SW 1271 (cell line): ENCODE data around the gene HNRNPL.
"Not testable (repeated sequence)": the region's sequence is repeated elsewhere in the genome, so short reads cannot be mapped to it uniquely, and the experiment has no call there.

Experiments
- DNase-seq, 2 experiments: peaks; one replicate each; lab custom pipeline; 2025; lab: John Stamatoyannopoulos, UW

Gene HNRNPL

DNA sequence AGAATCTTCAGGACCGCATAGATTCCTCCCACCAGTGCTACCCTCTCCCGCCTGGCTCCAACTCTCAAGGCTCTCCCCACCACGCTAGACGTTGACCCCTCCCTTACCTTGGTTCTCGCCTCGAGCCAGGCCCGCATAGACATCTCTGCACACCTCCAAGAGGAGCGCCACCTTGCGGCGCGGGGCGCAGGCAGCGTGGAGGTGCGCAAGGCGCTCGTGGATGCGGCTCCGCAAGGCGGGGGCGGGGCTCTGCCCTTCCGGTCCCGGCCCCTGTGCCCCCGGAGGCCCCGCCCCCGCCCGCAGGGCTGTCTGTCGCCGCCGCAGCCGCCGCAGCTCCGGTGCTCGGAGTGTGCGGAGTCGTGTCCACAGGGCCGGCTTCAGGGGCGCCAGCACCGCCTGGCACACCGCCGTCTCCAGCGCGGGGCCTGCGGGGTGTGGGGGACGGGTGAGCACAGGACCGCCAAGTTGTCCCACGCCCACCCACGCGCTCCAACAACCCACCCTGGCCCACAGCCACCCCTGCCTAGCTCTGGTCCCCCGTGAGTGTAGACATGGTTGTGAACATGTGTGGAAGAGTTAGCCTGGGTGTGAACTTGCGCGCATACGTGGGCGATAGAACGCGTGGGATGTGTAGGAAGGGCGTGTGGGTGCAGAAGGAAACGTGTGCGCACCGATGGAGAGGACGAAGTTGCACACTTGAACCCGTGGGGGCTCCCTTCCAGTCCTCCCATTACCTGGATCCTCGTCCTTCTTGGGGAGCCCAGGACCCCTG lies 20.2 kb upstream of the HNRNPL start:
- DNase-seq, result no peak

DNA sequence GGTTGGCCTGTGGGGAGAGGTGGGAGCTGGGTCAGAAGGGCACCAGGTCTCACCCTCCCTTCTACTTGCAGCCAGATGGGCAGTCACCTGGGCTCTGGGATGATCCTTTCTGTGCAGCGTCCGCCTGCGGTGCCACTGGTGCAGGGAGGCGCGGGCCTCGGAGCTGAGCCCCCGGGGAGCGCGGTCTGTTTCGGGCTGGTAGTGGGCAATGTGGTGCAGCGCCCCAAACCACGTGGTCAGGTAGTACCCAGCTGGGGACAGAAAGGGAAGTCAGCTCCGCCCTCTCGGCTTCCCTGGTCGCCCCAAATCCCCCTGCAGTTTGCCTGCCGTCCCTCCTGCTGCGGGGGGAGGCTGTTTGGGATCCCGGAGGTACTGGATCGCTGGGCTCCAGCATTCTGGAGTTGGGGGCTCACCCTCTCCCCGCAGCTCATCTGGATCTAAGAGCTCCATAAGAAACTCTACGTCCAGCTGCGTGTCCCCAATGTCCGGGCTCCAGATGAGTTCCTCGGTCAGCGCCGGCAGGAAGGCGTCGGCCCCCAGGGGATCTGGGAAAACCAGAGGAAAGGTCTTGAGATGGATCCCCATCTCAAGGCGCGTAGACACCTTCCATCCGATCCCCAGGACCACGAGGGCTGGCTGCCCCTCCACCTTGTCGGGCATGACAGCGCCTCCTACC lies 19.5 kb upstream of the HNRNPL start:
- no peak for DNase-seq

DNA sequence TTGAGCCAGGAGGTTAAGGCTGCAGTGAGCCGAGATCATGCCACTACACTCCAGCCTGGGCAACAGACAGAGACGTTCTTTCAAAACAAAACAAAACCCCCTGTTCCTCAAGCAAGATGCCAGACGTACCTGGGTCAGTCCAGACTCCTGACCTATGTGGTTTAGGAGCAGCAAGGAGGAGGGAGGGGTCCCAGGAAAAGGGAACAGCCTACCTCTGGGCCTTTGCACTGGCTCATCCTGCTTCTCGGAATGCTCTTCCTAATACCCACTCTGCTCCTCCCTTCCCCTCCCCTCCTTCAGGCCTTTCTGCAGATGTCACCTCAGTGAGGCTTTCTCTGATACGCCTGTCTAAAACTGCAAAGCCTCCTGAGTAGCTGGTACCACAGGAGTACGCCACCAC lies 18.8 kb upstream of the HNRNPL start:
- no peak for DNase-seq

DNA sequence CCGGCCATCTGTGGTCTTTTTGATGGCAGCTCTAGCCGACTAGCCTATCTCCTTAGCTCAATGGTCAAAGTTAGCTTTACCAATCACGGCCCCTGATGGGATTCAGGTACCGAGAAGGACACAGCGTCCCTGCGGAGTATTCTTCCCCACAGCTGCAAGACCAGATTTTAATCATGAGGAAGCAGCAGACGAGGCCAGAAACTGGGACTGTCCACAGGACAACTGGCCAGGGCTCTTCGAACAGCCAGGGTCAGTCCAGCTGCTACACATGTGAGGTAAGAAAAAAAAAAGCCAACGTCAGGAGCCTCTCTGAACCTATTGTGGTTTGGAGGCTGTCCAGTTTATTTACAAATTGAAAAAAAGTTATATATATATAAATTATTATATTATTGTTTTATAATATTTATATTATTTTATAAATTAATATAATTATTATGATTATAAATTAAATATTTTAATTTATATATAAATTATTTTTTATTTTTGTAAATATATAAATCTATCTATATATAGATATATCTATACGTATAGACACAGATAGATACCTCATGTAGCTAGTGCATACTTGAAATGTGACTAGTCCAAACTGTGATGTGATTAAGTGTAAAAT lies 17.5 kb upstream of the HNRNPL start:
- DNase-seq, result no peak

DNA sequence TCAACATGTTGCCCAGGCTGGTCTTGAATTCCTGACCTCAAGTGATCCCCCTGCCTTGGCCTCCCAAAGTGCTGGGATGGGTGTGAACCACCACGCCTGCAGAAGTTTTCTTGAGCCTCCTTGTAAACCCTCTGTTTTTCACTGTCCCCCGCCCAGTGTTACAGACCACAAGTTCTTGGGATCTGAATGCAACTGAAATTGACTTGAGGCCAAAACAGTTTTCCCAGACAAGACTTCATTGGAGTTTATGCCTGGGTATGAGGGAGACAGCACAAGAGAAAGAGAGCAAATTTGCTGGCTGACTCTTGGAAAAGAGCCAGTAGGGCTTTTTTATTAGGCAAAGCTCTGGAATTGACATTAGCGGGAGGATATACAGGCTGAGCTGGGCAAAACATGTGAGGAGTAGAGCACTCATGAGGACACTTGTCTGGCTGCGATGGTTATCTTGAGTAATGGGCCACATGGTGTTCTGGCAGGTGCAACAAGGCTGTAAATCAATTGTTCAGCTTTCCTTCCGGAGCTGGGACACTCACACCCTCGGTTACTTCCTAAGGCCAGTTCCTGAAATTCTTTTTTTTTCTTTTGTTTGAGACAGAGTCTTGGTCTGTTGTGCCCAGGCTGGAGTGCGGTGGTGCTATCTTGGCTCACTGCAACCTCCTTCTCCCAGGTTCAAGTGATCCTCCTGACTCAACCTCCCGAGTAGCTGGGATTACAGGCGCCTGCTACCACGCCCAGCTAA lies 12.7 kb upstream of the HNRNPL start:
- DNase-seq, result no peak

DNA sequence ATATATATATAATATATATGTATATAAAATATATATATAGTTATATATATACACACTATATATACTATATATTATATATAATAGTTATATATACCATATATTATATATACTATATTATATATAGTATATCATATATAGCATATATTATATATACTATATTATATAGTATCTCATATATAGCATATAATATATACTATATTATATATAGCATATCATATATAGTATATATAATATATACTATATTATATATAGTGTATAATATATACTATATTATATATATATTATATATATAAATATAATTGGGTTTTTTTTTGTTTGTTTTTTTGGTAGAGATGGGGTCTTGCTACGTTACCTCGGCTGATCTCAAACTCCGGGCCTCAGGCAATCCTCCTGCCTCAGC lies 11.6 kb upstream of the HNRNPL start:
- DNase-seq, result no peak

DNA sequence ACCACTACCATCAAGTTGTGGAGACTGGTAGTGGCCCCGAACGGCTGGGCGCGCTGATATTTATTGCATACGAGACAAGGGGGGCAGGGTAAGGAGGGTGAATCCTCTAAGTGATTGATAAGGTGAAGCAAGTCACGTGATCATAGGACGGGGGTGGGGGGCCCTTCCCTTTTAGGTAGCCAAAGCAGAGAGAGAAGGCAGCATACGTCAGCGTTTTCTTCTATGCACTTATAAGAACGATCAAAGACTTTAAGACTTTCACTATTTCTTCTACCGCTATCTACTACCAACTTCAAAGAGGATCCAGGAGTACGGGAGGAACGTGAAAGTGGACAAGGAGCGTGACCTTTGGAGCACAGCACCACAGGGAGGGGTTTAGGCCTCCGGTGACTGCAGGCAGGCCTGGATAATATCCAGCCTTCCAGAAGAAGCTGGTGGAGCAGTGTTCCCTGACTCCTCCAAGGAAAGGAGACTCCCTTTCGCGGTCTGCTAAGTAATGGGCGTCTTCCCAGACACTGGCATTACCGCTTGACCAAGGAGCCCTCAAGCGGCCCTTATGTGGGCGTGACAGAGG lies 9.9 kb upstream of the HNRNPL start:
- not testable (repeated sequence) for DNase-seq

DNA sequence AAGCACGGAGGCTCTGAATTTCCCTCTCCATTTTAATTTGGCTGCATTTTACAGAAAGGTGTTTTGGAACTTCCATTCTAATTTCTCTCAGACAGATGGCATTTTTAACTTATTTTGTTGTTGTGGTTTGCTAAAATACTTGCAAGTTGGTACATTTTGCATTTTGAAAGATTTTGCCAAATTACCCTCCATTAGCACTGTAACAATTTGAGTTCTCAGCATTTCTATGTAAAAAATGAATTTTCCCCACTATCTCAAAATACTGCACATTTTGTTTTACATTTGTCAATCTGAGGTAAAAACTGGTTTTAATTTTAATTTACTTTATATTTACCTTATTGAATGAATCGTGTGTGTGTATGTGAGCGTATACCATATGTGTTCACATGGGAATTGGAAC lies 7.0 kb upstream of the HNRNPL start:
- no peak for DNase-seq

DNA sequence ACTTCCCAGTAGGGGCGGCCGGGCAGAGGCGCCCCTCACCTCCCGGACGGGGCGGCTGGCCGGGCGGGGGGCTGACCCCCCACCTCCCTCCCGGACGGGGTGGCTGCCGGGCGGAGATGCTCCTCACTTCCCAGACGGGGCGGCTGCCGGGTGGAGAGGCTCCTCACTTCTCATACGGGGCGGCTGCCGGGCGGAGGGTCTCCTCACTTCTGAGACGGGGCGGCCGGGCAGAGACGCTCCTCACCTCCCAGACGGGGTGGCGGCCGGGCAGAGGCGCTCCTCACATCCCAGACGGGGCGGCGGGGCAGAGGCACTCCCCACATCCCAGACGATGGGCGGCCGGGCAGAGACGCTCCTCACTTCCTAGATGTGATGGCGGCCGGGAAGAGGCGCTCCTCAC lies 6.0 kb upstream of the HNRNPL start:
- DNase-seq, result not testable (repeated sequence)

DNA sequence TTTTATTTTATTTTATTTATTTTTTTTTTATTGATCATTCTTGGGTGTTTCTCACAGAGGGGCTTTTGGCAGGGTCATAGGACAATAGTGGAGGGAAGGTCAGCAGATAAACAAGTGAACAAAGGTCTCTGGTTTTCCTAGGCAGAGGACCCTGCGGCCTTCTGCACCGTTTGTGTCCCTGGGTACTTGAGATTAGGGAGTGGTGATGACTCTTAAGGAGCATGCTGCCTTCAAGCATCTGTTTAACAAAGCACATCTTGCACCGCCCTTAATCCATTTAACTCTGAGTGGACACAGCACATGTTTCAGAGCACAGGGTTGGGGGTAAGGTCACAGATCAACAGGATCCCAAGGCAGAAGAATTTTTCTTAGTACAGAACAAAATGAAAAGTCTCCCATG lies 5.2 kb upstream of the HNRNPL start:
- not testable (repeated sequence) for DNase-seq

DNA sequence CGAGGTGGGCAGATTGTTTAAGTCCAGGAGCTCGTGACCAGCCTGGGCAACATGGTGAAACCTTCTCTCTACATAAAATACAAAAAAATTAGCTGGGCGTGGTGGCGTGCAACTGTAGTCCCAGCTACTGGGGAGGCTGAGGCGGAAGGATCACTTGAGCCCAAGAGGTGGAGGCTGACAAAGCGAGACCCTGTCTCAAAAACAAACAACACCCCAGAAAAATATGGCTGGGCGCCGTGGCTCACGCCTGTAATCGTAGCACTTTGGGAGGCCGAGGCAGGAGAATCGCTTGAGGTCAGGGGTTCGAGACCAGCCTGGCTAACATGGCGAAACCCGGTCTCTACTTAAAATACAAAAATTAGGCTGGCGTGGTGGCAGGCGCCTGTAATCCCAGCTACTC lies 3.4 kb upstream of the HNRNPL start:
- no peak for DNase-seq

DNA sequence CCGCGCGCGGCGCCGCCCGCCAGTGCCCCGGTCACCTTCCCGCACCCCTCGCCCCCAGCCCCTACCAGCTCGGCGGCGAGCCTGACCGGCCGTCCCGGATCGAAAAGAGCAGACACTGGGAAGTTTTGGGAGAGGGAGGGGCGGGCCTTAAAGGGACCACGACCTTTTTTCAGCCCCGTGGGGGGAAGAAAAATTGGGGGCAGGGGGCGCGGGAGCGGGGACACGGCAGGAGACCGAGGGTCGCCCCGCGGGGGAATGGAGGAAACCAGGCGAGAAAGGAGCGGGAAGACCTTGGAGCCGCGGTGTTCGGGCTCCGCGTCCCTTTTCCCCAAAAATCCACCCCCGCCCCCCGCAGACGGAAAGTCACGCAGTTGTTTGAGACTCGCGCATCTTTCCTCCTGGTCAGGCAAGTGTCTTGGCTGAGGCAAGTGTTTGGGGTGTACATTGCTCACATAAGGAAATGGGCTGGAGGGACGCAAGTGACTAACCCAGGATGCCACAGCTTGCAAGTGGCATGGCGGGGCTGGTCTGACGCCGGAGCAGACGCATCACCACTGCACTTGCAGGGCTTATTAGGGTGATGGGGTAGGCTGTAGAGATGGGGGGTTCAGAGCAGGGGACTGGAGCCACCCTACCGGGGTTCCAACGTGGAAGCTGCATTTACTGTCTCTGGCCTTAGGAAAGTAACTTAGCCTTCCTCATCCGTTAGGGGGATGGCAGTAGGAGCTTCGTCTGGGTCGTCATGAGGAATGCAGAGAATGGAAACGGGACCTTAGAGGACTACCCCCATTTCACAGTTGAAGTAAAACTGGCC lies 2.7 kb upstream of the HNRNPL start:
- peak; percentile 17 to 62 for DNase-seq

DNA sequence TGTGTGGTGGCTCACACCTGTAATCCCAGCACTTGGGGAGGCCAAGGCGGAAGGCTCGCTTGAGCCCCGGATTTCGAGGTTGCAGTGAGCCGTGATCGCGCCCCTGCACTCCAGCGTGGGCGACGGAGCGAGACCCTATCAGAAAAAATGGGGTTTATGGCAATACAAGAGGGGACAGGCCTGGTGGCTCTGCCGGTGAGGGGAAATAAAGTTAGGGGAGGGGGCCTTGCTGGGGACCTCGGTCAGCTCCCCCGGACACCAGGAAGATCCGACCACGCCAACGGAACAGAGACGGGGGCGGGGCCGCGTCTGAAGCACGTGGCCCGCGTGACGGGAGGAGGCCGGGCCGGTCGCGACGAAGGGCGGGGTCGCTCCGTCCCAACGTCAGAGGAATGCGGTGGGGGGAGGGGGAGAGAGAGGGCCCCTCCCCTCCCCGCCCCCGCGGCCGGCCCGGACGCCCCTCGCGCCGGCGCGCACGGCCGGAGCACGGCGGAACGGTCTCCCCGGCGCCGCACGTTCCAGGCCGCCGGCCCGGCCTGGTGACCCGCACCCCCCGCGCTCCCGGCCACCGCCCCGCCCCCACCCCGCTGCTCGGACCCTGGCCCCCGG lies 1.9 kb upstream of the HNRNPL start:
- peak; percentile 49 to 80 for DNase-seq

DNA sequence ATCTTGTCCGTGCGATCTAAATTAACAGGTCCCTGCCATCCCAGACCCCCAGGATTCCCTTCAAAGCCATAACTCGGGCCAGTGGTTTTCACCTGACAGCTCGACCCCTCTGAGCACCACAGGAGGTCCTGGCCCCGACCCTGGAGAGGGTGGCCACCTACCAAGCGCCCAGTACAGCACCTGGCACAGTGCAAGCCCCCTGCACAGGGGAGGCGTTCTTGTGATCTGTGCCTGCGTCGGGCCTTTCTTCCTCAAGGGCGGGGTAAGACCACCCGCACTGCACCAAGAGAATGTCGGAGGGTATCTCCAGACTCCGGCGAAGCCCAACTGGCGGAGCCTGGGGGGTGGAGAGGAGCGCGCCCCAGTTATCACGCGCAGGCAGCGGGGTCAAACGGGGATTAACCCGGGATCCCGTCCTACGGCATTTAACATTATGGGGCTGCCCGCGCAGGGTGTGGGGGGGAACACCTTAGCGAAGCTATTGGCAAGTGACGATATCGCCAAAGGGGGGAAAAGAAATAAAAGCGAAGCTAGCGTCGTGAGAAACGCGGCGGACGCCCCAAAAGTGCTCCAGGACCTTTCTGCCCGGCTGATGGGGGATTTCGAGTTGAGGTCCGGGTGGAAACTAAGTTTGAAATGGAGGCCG lies 1.3 kb upstream of the HNRNPL start:
- DNase-seq, result no peak

DNA sequence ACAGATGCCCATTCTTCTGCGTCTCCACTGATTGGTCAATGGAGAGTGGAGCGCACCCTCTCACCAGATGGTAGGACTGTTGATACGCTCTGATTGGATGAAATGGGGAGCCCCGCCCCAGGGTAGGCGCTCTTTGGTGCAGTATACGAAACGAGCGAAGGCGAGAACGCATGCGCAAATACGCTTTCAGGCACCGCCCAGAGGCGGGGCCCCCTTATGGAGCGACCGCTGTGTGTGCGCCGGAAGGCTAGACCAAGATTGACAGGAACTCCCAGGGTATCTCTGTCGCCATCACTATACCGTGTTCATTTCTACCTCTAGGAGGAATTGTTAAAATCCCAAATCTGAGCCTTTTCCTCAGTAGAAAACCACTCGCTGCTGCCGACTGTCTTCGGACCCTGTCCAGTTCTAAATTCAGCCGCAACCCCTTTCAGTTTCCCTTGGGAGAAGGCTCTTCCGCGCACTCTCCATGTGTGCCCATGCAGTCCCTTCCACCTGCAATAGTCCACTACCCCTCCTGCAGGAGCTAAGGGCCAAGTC lies 720 bp upstream of the HNRNPL start:
- no peak for DNase-seq

DNA sequence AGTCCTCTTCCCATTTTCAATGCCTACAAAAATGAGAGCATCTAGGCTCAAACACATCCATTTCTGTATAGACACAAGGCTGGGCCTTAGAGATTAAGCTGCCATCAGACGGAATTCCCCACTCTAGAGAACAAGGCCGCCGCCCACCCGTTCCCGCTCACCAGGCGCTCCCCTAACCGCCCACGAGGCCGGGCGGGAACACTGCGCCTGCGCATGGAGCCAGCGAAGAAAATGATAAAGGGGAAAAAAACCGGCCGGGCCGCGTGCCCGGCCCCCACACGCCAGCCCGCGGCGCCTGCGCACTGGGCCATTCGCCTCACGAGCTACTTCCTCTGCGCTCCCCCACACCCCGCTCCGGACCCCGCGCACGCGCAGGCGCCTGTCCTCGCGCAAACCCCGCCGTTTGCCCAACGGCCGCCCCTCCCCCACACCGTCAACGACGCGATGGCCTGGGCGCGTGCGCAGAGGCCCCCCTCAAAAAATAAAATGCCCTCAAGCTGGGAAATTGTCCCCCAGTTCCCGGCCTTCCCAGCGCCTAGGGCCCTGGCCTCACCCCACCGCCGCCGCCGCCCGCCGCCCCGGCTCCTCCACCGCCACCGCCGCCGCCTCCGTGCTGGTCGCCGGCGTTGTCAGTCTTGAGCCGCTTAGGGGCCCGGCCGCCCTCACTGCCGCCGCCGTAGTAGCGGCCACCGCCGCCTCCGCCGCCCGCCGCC lies 483 bp downstream of the HNRNPL start:
- peak; percentile 58 to 80 for DNase-seq

DNA sequence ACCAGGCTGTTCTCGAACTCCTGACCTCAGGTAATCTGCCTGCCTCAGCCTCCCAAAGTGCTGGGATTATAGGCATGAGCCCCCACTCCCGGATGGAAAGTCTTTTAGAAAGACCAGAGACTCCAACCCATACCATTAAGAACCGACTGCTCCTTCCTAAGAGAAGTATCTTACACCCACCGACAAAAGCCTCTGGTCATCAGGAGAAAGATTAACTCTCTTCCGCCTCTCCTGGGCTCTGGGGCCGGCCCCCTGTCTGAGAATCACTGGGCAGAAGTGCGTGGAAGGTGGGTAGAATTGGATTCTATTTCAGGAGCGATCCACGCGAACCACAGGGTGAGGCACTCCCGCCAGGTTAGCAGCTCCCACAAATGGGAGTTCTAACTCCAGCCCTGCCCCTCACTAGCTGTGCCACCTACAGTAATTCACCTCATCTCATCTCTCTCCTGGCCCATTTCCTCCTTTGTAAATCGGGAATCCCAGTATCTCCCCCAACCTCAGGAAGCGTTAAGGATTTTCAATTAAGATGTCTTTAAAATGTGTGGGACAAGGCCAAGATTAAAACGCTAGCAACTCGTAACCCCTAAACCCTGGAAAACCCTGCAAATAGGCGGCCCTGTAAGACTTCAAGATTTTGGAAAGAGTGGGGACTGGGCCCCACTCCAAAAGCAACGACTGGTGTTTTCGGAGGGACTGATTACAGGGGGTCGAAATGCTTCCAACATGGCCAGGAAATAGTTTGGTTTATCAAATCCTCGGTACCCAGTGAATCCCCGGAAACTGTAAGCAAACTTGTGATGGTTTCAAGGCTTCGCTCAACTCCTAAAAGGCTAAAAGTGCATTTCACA lies 1.3 kb downstream of the HNRNPL start:
- no peak for DNase-seq

DNA sequence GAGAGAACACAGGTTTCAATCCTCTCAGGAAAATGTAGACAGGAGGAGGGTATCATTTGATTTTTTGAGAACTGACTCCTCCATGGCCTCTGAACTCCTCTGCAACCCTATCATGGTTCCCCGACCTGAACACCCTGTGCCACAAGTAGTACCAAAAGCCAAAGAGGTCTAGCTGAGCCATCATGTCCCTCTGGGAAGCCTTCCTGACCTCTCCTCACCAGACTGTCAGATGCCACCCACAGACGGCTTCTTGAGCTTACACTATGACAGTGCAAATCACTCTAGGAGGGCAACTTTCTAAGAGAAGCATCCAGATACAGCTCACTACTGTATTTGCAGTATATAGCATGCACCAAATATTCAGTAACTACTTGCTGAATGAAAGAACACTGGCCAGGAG lies 3.7 kb downstream of the HNRNPL start:
- no peak for DNase-seq
